Limb (tissue), 2 donors: ENCODE results near the gene TSC22D1.
A peak's percentile ranks its signal among the peaks of the same experiment; 100 is the strongest.
"Not testable (repeated sequence)": the region's sequence is repeated elsewhere in the genome, so short reads cannot be mapped to it uniquely, and the experiment has no call there.

Source experiments
- DNase-seq, 2 donors: peaks; one replicate each; pipeline ENCODE4 v3.0.0-alpha.2; 2016; ENCODE audit errors: extremely low spot score in 2 of 2

Gene TSC22D1

GRCh38 chr13:44506251-44506650 lies 69.9 kb downstream of the TSC22D1 start:
- no peak for DNase-seq

GRCh38 chr13:44504116-44504515 lies 72.0 kb downstream of the TSC22D1 start:
- no peak for DNase-seq

- no peak for DNase-seq
These were observed 77.2 kb downstream of the TSC22D1 start for GRCh38 chr13:44498969-44499368.

- DNase-seq = no peak
These were observed 77.6 kb downstream of the TSC22D1 start for GRCh38 chr13:44498502-44498901.

GRCh38 chr13:44497801-44498200 lies 78.3 kb downstream of the TSC22D1 start:
- no peak for DNase-seq

- DNase-seq = no peak
These were observed 82.8 kb downstream of the TSC22D1 start for GRCh38 chr13:44493213-44493812.

GRCh38 chr13:44489751-44490150 lies 86.4 kb downstream of the TSC22D1 start:
- no peak for DNase-seq

- no peak for DNase-seq
These were observed 88.1 kb downstream of the TSC22D1 start for GRCh38 chr13:44487989-44488388.

- no peak for DNase-seq
These were observed 91.5 kb downstream of the TSC22D1 start for GRCh38 chr13:44484562-44485138.

GRCh38 chr13:44474122-44474910 lies 101.8 kb downstream of the TSC22D1 start:
- no peak for DNase-seq

- DNase-seq = no peak
These were observed 104.4 kb downstream of the TSC22D1 start for GRCh38 chr13:44471686-44472085.

- DNase-seq = peak in 1 of 2 donors; percentile 38
These were observed 105.2 kb downstream of the TSC22D1 start for GRCh38 chr13:44470638-44471562.

- DNase-seq = no peak
These were observed 107.3 kb downstream of the TSC22D1 start for GRCh38 chr13:44468874-44469273.

GRCh38 chr13:44465318-44465717 lies 110.8 kb downstream of the TSC22D1 start:
- DNase-seq = no peak

GRCh38 chr13:44464471-44464870 lies 111.7 kb downstream of the TSC22D1 start:
- DNase-seq = no peak

GRCh38 chr13:44463759-44464158 lies 112.4 kb downstream of the TSC22D1 start:
- DNase-seq = no peak

GRCh38 chr13:44459674-44460073 lies 116.5 kb downstream of the TSC22D1 start:
- DNase-seq = no peak

- DNase-seq = no peak
These were observed 117.7 kb downstream of the TSC22D1 start for GRCh38 chr13:44458313-44458975.

- not testable (repeated sequence) for DNase-seq
These were observed 119.9 kb downstream of the TSC22D1 start for GRCh38 chr13:44456212-44456611.

- DNase-seq = no peak
These were observed 120.4 kb downstream of the TSC22D1 start for GRCh38 chr13:44455769-44456168.

GRCh38 chr13:44453881-44454280 lies 122.2 kb downstream of the TSC22D1 start:
- DNase-seq = no peak
